HG02642 (cell line): Measurements from ENCODE around the gene MSX2.

ENCODE experiments used
- ATAC-seq: cut with Tn5 transposase; IDR thresholded peaks from one replicate; pipeline ENCODE4 v1.9.1; 2021; ENCODE audit warnings: mild to moderate bottlenecking; ENCODE audit not compliant: unreplicated experiment, poor library complexity

The MSX2 gene

DNA sequence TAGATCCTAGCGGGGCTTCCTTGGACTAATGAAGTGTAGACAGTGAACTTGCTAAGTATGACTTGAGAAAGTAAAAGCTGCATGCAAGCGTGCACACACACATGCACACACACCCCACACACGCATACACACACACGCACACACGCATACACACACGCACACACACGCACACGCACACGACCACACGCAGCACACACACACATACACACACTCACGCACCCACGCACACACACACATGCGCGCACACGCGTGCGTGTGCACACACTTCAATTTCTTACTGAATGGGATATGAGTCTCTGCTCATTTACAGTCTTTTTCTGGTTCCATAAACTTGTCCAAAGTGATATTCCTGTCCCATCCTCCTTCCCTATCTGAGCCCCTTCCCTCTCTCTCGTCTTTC, 41.2 kb downstream of the MSX2 start:
- ATAC-seq: no peak

DNA sequence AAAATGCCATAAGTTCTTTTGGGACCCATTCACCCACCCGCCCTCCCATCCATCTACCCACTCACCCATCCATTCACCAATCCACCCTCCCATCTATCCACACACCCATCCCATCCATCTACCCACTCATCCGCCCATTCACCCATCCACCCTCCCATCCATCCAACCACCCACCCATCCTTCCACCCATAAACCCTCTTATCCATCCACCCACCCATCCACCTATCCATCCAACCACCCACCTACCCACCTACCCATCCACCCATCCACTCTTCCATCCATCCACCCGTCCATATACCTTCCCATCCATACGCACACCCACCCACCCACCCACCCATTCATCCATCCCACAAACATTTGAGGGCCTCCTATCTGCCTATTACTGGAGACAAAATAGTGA, 43.3 kb downstream of the MSX2 start:
- no peak for ATAC-seq

DNA sequence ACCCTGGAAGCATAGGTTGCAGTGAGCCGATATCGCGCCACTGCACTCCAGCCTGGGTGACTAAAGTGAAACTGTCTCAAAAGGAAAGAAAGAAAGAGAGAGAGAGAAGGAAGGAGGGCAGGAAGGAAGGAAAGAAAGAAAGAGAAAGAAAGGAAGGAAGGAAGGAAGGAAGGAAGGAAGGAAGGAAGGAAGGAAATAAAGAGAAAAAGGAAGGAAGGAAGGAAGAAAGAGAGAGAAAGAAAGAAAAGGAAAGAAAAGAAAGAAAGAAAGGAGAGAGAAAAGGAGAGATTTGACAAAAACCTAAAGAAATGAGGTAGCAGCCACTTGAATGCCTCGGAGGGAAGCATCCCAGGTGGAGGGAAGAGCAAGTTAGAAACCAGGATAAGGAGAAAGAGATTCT, 44.6 kb downstream of the MSX2 start:
- no peak for ATAC-seq

DNA sequence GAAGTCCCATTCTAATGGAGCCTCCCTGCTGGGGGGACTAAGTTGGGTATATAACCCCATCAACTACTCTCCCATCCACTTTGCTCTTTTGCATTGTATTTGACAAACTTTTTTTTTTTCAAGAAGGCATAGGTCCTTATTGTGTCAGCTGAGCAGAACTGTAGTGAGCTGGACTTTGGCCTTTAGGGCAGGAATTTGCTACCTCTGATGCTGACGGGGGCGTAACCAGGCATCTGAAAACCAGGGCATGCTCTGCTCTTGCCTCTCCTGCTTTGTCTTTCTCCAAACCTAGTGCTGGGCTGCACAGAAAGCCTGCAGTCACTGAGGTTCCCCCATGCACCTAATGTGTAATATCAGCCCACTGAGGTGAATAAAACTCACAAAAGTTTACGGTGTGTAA, 49.0 kb downstream of the MSX2 start:
- ATAC-seq: no peak

DNA sequence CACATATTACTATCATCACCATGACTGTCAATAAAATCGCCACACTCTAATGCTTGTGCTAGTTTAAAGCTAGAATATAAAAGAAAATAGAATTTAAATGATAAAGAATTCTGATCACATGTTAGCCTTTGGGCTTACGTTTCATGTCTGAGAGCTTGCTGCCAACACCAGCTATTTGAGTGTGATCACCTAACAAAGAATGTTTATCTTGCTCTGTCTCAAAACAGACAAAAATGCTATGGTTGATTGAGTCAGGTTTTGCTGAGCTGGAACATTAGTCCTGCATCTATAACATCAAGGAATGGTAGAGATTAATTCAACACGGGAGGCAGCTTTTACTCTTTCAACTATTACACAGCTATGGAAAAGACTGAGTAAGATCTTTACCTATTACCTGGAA, 50.7 kb downstream of the MSX2 start:
- ATAC-seq: no peak

DNA sequence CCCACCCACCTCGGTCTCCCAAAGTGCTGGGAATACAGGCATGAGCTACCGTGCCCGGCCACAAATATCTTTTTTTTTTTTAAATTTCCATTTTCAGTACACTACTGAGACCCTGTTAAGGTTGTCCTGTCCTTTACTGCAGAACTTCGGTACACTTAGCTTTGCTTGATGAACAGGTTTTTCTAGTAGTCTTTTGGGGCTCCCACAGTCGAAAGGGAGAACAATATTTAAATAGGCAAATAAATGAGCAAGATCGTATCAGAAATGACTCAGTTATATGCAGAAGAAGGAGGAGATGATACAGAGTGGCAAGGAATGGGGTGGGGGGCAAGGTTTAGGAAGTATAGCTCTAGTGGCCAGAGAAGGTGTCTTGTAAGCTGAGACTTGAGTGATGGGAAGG, 52.7 kb downstream of the MSX2 start:
- no peak for ATAC-seq

DNA sequence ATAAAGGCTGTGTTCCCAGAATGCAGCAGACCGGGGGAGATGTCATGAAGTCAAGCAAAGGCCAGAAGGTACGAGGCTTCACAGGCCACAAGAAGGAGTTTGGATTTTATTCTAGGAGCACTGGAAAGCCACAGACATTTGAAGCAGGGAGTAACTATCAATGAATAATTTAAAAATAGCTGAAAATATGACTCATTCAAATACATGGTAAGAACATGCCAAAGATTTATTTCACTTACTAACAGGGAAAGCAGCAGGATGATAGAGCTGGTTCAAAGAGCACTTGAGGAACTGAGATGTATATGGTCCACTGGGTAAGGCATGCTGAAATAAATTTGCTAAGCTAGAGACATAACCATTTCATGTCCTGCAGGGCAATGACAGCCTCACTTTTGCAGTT, 53.2 kb downstream of the MSX2 start:
- ATAC-seq: no peak
